Kidney glomerular epithelial cell (primary cell): ENCODE results near the gene PWP2.
"Not testable (repeated sequence)": the region's sequence is repeated elsewhere in the genome, so short reads cannot be mapped to it uniquely, and the experiment has no call there.

Experiments used
- DNase-seq: peaks from one replicate; lab custom pipeline; 2025; lab: John Stamatoyannopoulos, UW

Gene PWP2

GRCh38 chr21:44107026-44107501, at the start of gene PWP2:
Gene PWP2, plus strand, starts transcription at chr21:44107399. Its CDS starts 18 bp downstream, at chr21:44107417.
- not testable (repeated sequence) for DNase-seq

- no peak for DNase-seq
Measured at GRCh38 chr21:44057960-44058651, 49.1 kb upstream of the PWP2 start.

- no peak for DNase-seq
Measured at GRCh38 chr21:44058652-44058964, 48.6 kb upstream of the PWP2 start.

GRCh38 chr21:44058981-44059380, 48.2 kb upstream of the PWP2 start:
- no peak for DNase-seq

- no peak for DNase-seq
Measured at GRCh38 chr21:44059710-44060109, 47.5 kb upstream of the PWP2 start.

- no peak for DNase-seq
Measured at GRCh38 chr21:44062380-44062779, 44.8 kb upstream of the PWP2 start.

GRCh38 chr21:44063151-44063912, 43.9 kb upstream of the PWP2 start:
- no peak for DNase-seq

GRCh38 chr21:44064852-44065403, 42.3 kb upstream of the PWP2 start:
- DNase-seq, result no peak

GRCh38 chr21:44065428-44065827, 41.8 kb upstream of the PWP2 start:
- no peak for DNase-seq

- DNase-seq, result no peak
Measured at GRCh38 chr21:44066116-44066515, 41.1 kb upstream of the PWP2 start.

- peak; percentile 19 for DNase-seq
Measured at GRCh38 chr21:44067011-44067839, 40.0 kb upstream of the PWP2 start.

GRCh38 chr21:44070391-44070790, 36.8 kb upstream of the PWP2 start:
- no peak for DNase-seq

GRCh38 chr21:44071359-44072104, 35.7 kb upstream of the PWP2 start:
- DNase-seq, result no peak

GRCh38 chr21:44072111-44072510, 35.1 kb upstream of the PWP2 start:
- DNase-seq, result no peak

GRCh38 chr21:44074315-44074958, 32.8 kb upstream of the PWP2 start:
- DNase-seq, result no peak

- DNase-seq, result no peak
Measured at GRCh38 chr21:44076316-44076715, 30.9 kb upstream of the PWP2 start.

GRCh38 chr21:44078411-44078981, 28.7 kb upstream of the PWP2 start:
- no peak for DNase-seq

- no peak for DNase-seq
Measured at GRCh38 chr21:44079446-44079845, 27.8 kb upstream of the PWP2 start.

- DNase-seq, result no peak
Measured at GRCh38 chr21:44079846-44080245, 27.4 kb upstream of the PWP2 start.

GRCh38 chr21:44082648-44083440, 24.4 kb upstream of the PWP2 start:
- DNase-seq, result no peak
